HG03108 (cell line): Measurements from ENCODE around the gene CNPY2.
"Not testable (repeated sequence)": the region's sequence is repeated elsewhere in the genome, so short reads cannot be mapped to it uniquely, and the experiment has no call there.

Experiments used
- ATAC-seq: cut with Tn5 transposase; IDR thresholded peaks from one replicate; pipeline ENCODE4 v1.9.1; 2021; ENCODE audit warnings: moderate library complexity; ENCODE audit not compliant: unreplicated experiment

The CNPY2 gene

DNA sequence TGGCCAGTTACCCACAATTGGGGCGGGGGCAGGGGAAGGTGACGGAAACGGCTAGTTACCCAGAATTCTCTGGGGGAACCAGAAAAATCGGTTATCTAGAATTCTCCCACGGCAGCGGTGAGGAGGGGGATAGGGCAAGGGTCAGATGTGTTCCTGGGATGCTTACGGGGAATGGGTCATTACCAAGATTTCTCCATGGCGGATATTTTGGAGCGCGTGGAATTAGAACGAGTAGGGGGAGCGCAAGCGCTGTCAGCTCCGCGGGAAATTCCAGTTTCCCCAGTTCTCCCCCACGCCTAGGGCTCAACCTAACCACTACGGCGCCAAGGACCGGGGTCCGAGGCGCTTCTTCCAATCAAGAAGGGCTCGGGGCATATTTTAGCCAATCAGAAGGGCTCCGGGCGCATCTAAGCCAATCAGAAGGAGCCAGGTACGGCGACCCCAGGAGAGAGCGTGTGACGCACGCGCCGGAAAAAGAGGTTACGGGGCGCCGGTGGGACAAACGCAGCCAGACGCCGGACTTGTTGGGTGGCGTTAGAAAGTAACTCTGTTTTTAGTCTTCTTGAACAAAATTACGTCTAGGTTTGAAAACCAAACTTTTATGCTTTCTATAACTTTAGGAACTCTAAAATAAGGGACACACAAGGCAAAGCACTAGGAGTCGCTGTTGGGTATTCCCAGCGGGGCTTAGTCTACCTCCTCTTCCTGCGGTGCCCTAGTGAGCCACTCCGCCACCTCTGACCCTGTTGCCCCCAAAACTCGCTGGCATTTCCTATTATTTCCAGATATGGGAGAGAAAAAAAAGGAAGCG is 18.1 kb upstream of the CNPY2 start, which contains the start of gene PAN2:
TSS of gene PAN2 (minus strand) at position 322 of the 811 bp plus-strand sequence. CDS start 906 bp downstream, outside the sequence.
- ATAC-seq = peak; percentile 94

DNA sequence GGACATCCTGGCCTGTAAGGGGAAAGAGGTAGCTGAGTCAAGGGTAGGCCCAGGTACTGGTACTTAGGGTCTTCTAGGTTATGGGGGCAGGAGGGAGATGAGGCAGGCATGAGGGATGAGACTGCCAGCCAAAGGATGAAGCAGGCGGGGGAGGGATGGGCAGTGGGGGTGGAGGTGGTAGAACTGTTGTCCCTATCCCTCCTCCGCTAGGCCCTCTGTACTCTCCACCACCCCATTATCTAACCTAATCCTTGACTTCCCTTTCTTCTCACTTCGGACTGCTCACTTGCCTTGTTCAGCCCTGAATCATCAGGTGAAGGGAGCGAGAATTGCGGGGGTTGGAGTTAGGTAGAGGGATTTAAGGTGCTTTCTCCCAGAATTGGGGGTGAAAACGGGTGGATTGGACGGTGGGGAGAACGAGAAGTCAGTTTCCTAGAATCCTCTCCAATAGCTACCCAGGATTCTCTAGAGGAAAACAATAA is 17.4 kb upstream of the CNPY2 start:
- ATAC-seq = no peak

- no peak for ATAC-seq
Observed at GRCh38 chr12:56332512-56333196, 16.9 kb upstream of the CNPY2 start.

DNA sequence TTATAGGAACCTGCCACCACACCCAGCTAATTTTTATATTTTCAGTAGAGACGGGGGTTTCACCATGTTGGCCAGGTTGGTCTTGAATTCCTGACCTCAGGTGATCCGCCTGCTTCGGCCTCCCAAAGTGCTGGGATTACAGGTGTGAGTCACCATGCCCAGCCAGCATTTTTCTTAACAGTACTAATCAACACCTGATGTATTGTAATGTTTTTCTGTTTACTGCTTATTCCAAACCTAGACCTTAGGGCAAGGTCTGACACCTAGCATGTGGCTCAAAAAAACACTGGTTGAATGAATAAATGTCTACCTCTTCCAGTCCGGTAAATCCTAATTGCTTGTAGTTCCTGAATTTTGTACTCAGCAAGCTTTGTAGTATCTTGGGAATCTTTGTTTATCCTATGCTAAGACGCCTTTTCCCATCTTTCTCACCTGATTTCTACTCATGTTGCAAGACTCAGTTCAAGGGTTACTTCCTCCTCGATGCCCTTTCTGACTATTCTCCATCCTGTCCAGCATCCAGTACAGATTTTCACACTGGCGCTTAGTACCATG is 15.2 kb upstream of the CNPY2 start:
- ATAC-seq = no peak

DNA sequence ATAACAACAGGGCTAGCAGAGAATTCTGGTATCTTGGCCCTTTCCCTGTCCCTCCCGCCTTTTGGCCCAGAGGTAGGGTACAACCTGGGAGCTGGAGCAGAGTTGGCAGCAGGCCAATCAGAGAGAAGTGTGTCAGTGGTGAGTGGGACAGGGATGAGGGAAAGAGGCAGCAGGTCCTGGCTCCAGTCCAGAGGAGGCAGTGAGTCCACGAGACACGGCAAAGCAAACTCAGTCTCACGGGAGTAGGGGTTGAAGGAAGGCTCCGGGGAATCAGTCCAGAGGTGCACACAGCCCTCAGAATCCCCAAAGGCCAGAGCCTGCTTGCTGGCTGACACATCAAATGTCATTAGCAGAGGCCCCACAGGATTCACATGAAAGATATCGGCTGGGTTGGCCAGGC is 10.7 kb upstream of the CNPY2 start:
- no peak for ATAC-seq

DNA sequence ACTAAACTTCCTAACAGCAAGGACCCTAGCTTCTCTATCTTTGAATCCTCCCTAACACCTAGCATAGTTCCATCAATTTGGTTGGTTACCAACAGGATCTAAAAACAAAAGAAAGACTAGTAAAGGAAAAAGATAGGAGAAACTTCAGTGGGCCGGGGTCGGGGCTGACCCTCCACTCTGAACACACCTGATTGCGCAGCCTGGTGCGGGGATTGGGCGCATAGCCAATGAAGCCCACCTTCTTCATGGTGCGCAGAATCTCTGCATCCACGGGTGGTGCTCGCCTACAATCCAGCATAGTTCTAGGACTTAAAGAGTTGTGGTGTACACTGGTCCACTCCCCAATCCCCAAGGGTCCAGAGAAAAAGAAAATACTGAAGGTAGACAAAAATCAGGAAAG is 10.3 kb upstream of the CNPY2 start:
- ATAC-seq = no peak

- ATAC-seq = no peak
Observed at GRCh38 chr12:56324206-56324605, 8.4 kb upstream of the CNPY2 start.

DNA sequence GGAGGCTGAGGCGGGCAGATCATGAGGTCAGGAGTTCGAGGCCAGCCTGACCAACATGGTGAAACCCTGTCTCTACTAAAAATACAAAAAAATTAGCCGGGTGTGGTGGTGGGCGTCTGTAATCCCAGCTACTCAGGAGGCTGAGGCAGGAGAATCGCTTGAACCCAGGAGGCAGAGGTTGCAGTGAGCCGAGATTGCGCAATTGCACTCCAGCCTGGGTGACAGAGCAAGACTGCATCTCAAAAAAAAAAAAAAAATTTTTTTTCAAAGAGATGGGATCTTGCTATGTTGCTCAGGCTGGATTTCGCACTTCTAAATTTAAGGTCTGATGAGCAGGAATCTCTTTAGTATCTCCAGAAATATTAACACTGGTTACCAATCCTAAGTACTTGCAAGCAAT is 5.8 kb upstream of the CNPY2 start:
- ATAC-seq = not testable (repeated sequence)

DNA sequence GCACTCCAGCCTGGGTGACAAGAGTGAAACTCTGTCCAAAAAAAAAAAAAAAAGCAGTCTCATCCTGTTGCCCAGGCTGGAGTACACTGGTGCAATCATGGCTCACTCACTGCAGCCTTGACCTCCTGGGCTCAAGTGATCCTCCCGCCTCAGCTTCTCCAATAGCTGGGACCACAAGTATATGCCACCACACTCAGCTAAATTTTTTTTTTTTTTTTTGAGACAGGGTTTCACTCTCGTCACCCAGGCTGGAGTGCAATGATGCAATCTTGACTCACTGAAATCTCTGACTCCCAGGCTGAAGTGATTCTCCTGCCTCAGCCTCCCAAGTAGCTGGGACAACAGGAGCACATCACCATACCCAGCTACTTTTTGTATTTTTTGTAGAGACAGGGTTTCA is 5.2 kb upstream of the CNPY2 start:
- no peak for ATAC-seq

DNA sequence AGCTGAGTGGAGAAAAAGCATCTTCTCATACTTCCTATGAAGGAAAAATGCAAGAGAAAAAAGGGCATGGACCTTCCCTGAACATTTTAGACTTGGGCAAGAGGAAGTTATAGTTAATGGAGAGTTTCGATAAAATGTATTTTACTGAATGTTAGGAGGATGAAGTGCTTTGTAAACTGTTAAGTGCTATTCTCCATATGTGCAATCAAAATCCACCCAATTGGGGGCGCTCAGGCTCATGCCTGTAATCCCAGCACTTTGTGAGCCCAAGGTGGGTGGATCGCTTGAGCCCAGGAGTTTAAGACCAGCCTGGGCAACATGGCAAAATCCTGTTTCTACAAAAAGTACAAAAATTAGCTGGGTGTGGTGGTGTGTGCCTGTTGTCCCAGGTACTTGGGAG is 1.9 kb upstream of the CNPY2 start:
- no peak for ATAC-seq

DNA sequence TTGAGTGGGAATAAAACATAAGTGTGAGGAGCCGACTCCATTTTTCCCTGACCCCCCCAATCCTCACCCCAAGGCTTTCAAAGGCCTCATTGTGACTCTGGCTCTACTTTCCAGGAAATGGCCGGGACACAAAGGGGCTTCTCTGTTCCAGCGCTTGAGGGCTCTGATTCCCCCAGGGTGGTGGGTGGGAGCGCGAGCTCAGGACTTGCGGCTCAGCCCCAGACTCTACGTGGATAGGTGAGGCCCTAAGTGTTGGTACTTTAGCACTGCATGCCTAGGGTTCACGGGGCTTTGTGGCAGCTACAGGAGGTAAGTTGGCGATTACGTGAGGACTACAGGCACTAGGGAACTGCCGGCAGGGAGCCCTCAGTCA is 553 bp downstream of the CNPY2 start:
- no peak for ATAC-seq

- no peak for ATAC-seq
Observed at GRCh38 chr12:56311003-56311402, 4.8 kb downstream of the CNPY2 start.

DNA sequence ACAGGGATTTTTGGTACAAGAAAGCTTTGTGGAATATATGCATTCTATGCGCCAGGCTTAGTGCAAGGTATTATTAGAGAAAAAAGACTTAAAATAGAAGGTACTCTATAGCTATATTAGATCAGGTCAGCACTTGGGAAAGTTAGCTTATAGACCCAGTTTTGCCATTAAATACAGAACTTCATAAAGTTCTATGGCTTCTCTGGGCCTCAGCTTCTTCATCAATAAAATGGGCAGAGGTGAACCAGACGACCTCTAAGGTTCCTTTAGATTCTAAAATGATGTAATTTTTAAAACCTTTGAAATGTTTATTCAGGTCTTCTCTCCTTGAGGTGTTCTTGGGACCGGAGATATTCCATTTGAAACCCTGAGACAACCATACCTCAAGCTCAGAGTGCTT is 7.1 kb downstream of the CNPY2 start:
- ATAC-seq = no peak

- ATAC-seq = no peak
Observed at GRCh38 chr12:56307221-56307965, 8.4 kb downstream of the CNPY2 start.

DNA sequence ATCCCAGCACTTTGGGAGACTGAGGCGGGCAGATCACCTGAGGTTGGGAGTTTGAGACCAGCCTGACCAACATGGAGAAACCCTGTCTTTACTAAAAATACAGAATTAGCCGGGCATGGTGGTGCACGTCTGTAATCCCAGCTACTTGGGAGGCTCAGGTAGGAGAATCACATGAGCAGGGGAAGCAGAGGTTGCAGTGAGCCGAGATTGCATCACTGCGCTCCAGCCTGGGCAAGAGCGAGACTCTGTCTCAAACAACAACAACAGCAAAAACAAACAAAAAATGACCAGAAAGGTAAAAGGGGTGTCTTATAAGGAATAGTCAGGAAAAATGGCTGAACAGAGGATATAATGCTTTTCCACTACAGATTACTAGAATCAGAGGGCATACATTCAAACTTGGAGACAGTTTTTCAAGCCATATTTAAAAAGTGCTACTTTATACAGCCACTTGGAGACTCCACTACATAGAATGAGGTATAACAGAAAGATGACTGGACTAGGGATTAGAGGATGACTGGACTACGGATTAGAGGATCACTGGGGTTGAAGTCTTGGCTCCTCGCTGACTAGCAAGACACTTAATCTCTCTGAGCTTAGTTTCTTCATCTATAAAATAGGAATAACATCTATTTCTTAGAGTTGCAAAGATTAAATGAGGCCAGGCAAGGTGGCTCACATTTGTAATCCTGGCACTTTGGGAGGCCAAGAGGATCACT is 10.8 kb downstream of the CNPY2 start:
- ATAC-seq = no peak

GRCh38 chr12:56304276-56304675 is 11.5 kb downstream of the CNPY2 start:
- ATAC-seq = no peak

GRCh38 chr12:56300644-56301464 is 14.9 kb downstream of the CNPY2 start:
- ATAC-seq = no peak

DNA sequence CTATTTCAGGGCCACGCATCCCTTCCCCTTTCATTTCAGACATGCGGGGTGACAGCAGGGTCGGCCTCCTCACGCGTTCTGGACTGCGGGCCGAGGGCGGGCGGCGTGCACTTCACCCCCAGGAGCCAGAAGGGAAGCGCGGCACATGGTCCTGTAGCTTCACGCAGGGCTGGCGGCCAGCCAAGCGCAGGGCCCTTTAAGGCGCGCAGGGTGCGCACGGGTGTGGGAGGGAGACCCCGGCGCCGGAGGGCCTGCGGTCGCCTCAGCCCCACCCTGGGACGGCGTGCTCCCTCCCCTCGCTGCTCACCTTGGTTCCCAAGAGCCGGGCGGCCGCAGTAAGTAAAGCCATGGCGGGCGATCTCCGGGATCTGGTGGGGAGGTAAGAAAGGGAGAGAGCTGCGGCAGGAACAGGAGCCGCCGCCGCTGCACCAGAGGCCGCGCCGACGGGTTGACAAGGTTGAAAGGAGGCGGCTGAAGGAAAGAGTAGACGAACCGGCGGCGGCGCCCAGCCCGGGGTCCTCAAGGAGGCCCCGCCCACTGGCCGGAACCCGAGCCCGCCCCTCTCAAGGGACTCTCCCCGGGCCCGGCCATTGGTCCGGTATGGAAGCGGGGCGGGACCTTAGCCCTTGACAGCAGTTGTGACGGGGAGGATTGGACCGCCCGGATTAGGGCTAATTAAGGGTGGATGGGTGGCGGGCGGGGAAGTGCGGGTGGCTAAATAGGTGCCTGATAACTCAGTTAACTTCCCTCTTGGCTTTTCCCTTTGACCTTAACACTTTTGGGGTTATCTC is 15.7 kb downstream of the CNPY2 start, which contains the start of gene CS:
TSS of gene CS (minus strand) at position 478 of the 791 bp plus-strand sequence. CDS start at position 349, 129 bp downstream.
- peak; percentile 91 for ATAC-seq
